Neural progenitor cell (in vitro differentiated cells): Measurements from ENCODE around the gene ETFA. TPM values are rescaled to one million over a fixed set of nuclear protein-coding genes. Genes with fewer than 3 reads are reported as not detected.

Experiments used
- DNase-seq: peaks from one replicate; pipeline ENCODE4 v3.0.0-alpha.2; 2016; ENCODE audit warnings: low spot score
- H2AFZ ChIP-seq: fragments of 200-600 bp; sonication (generic); replicated peaks from 2 replicates; pipeline ENCODE4 v1.6.1; 2016; ENCODE audit warnings: antibody characterized with exemption
- H3F3A ChIP-seq: fragments of 200-600 bp; sonication (generic); 2 replicates; pipeline ENCODE4 v1.6.1; 2016; ENCODE audit warnings: antibody characterized with exemption, low read depth
- H3K27ac ChIP-seq: fragments of 200-600 bp; sonication (generic); 2 replicates; pipeline ENCODE4 v1.5.1; 2016; ENCODE audit warnings: mild to moderate bottlenecking
- H3K27me3 ChIP-seq: fragments of 200-600 bp; sonication (generic); 2 replicates; pipeline ENCODE4 v1.6.1; 2016; ENCODE audit warnings: mild to moderate bottlenecking, moderate library complexity
- H3K36me3 ChIP-seq: fragments of 200-600 bp; sonication (generic); 2 replicates; pipeline ENCODE4 v1.5.1; 2016
- H3K4me1 ChIP-seq: fragments of 200-600 bp; sonication (generic); 2 replicates; pipeline ENCODE4 v1.6.1; 2016; ENCODE audit warnings: mixed run types
- H3K4me2 ChIP-seq: fragments of 200-600 bp; sonication (generic); 2 replicates; pipeline ENCODE4 v1.6.1; 2016
- H3K4me3 ChIP-seq: fragments of 200-600 bp; sonication (generic); 2 replicates; pipeline ENCODE4 v1.5.1; 2016
- H3K79me2 ChIP-seq: fragments of 200-600 bp; sonication (generic); 2 replicates; pipeline ENCODE4 v1.6.1; 2016; ENCODE audit warnings: low read depth
- H3K9ac ChIP-seq: fragments of 200-600 bp; sonication (generic); 2 replicates; pipeline ENCODE4 v1.6.1; 2016
- H3K9me3 ChIP-seq: fragments of 200-600 bp; sonication (generic); 2 replicates; pipeline ENCODE4 v1.5.1; 2016; ENCODE audit warnings: low read depth
- H4K20me1 ChIP-seq: fragments of 200-600 bp; sonication (generic); 2 replicates; pipeline ENCODE4 v1.6.1; 2016; ENCODE audit warnings: low read depth
- H3K27ac Mint-ChIP-seq: 3 replicates; pipeline ENCODE4 v1.8.0; 2021; ENCODE audit warnings: mixed read lengths
- H3K27me3 Mint-ChIP-seq: 2 replicates; pipeline ENCODE4 v1.8.0; 2022; ENCODE audit warnings: low read depth, mild to moderate bottlenecking, inconsistent platforms, moderate library complexity, mixed read lengths; ENCODE audit not compliant: insufficient read depth
- H3K36me3 Mint-ChIP-seq: 3 replicates; pipeline ENCODE4 v1.8.0; 2021; ENCODE audit warnings: mixed read lengths
- H3K4me1 Mint-ChIP-seq: 3 replicates; pipeline ENCODE4 v1.8.0; 2021; ENCODE audit warnings: mixed read lengths
- H3K4me3 Mint-ChIP-seq: 3 replicates; pipeline ENCODE4 v1.8.0; 2021; ENCODE audit warnings: mild to moderate bottlenecking, moderate library complexity, mixed read lengths
- H3K9me3 Mint-ChIP-seq: 3 replicates; pipeline ENCODE4 v1.8.0; 2020; ENCODE audit warnings: mixed read lengths
- CTCF ChIP-seq: fragments of 200-600 bp; sonication (generic); IDR thresholded peaks from 2 replicates; pipeline ENCODE4 v1.5.1; 2017; ENCODE audit warnings: antibody characterized with exemption, mild to moderate bottlenecking
- EZH2 ChIP-seq: fragments of 200-600 bp; sonication (generic); IDR thresholded peaks from 2 replicates; pipeline ENCODE4 v1.6.1; 2017; ENCODE audit warnings: antibody characterized with exemption, mild to moderate bottlenecking, moderate library complexity
- EZH2phosphoT487 ChIP-seq: fragments of 200-600 bp; sonication (generic); IDR thresholded peaks from 2 replicates; pipeline ENCODE4 v1.6.1; 2017; ENCODE audit warnings: antibody characterized with exemption
- total RNA-seq: library from RNA; depleted of rRNA; stranded (reverse); fragments of >200 nt; gene quantifications from 2 replicates; pipeline ENCODE4 v1.2.3, GENCODE V29; 2015; ENCODE audit warnings: low replicate concordance

ETFA gene
- total RNA-seq, 1 donor from 2014 or later: 99.3 TPM

DNA sequence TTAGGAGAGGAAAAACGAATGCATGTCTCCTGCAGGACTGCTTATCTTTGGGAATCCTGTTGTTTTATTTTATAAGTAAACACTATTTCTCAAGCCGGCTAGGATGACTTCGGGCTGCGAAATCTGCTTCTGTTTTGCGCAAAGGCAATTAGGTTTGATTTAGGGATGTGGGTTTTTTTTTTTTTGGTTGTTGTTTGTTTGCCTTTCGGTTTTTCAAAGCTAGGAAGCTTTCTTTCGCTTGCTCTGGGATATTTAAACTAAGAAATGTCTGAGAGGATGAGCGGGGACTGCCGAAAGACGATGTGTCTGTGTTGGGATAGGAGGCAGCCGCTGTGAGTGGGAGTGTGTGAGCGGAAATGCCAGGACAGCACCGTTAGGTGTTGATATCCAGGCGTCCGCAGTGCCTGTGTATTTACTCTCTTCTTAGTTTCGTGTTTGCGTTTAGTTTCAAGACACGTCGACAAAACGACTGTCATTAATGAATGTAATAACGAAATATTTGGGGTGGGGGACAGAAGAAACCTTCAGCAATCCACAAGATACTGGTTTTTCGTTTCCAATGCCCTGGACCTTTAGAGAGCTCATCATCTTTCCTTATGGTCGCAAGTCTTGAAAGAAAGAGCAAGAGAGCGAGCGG lies 25.9 kb upstream of the ETFA start:
- Histone ChIP-seq H3K36me3 (no peaks in the 10 kb centered on the region), H3K27me3 (peaks cover 93% of the 10 kb centered on the region), H3K4me1 (peaks cover 27% of the 10 kb centered on the region), H3K27ac (no peak overlapping the region), H3K4me2 (peak overlapping the region; percentile 76), H2AFZ (peak overlapping the region; percentile 64), H3K79me2 (no peaks in the 10 kb centered on the region), H3K9me3 (no peaks in the 10 kb centered on the region), H3K9ac (no peak overlapping the region), H3K4me3 (peak overlapping the region; percentile 42), H3F3A (peaks cover 46% of the 10 kb centered on the region), H4K20me1 (peaks cover 48% of the 10 kb centered on the region)
- TF ChIP-seq EZH2phosphoT487 (peak; percentile 87), CTCF (no peak), EZH2 (peak; percentile 90)
- no peak overlapping the region for H3K27ac Mint-ChIP-seq
- DNase-seq: peak; percentile 39
- H3K36me3 Mint-ChIP-seq: peaks cover 3% of the 10 kb centered on the region
- H3K4me3 Mint-ChIP-seq: peak overlapping the region; percentile 82
- H3K27me3 Mint-ChIP-seq: peaks cover 83% of the 10 kb centered on the region
- peaks cover 2% of the 10 kb centered on the region for H3K9me3 Mint-ChIP-seq
- peaks cover 50% of the 10 kb centered on the region for H3K4me1 Mint-ChIP-seq

- H3K9ac ChIP-seq: no peak within 1 kb of the TSS
- no peak within 1 kb of the TSS for H3K27ac ChIP-seq
- no peaks in the 10 kb centered on the region for H3K79me2 ChIP-seq
- no peaks in the 10 kb centered on the region for H3K9me3 ChIP-seq
- Mint-ChIP-seq H3K27ac (no peak within 1 kb of the TSS), H3K36me3 (peaks cover 3% of the 10 kb centered on the region), H3K4me1 (peaks cover 43% of the 10 kb centered on the region), H3K27me3 (peaks cover 76% of the 10 kb centered on the region), H3K4me3 (peak within 1 kb of the TSS; percentile 82), H3K9me3 (peaks cover 2% of the 10 kb centered on the region)
- H3K36me3 ChIP-seq: no peaks in the 10 kb centered on the region
- H3K27me3 ChIP-seq: peaks cover 86% of the 10 kb centered on the region
- peak within 1 kb of the TSS; percentile 42 for H3K4me3 ChIP-seq
- peak within 1 kb of the TSS; percentile 64 for H2AFZ ChIP-seq
- peak; percentile 97 for DNase-seq
- H3F3A ChIP-seq: peaks cover 39% of the 10 kb centered on the region
- TF ChIP-seq CTCF: no peak
- TF ChIP-seq EZH2: no peak
- TF ChIP-seq EZH2phosphoT487: no peak
- peak within 1 kb of the TSS; percentile 76 for H3K4me2 ChIP-seq
- peaks cover 27% of the 10 kb centered on the region for H3K4me1 ChIP-seq
- H4K20me1 ChIP-seq: peaks cover 41% of the 10 kb centered on the region
Measured at GRCh38 chr15:76336254-76337058, 25.2 kb upstream of the ETFA start, which contains the start of gene ISL2. Gene ISL2, plus strand, starts transcription at chr15:76336773. Its CDS starts 111 bp downstream, at chr15:76336884.

DNA sequence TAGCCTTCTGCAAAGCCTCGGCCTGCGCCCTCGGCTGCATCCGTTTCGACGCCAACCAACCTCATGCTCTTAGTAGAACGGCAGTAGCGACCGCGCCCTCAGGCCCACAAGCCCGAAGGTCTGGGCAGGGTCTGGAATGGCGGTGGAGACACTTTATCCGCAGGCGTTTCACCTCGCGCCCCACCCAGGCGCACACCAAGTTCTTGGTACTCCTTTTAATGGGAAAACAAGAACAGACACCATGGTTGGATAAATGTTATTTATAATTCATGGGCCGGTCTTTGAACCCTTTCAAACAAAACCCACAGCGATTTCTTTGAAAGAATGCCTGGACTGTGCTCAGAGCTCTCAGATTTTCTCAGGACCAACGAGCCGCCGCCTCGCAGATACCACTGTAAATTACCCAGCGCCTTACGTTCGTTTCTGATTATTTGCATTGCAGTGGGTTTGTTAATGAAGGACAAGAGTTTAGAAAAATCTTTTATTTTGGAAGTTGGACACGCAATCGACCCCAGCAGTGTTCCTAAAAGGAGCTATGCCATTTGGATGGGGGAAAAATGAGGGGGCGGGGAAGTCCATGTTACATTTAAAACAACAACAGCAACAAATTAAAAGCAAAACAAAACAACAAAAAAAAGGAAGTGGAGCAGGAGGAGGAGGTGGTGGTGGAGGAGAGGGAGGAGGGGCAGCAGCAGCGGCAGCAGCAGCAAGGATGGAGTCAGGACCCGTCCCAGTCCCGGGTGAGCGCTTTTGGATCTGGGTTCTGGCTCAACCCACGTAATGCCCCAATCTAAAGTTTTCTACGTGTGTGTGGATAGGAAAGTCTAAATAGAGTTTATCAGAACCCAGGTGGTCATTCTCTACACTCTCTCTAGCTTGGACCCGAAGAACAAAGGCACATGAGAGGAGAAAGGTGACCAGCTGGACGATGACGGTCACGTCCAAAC lies 24.3 kb upstream of the ETFA start:
- Histone ChIP-seq H3K79me2 (no peaks in the 10 kb centered on the region), H3F3A (peaks cover 32% of the 10 kb centered on the region), H3K27ac (no peak overlapping the region), H3K4me2 (peak overlapping the region; percentile 76), H4K20me1 (peaks cover 32% of the 10 kb centered on the region), H3K27me3 (peaks cover 77% of the 10 kb centered on the region), H3K4me1 (peaks cover 21% of the 10 kb centered on the region), H2AFZ (peak overlapping the region; percentile 30), H3K4me3 (peak overlapping the region; percentile 42), H3K9ac (no peak overlapping the region), H3K36me3 (no peaks in the 10 kb centered on the region), H3K9me3 (no peaks in the 10 kb centered on the region)
- Mint-ChIP-seq H3K4me1 (peaks cover 39% of the 10 kb centered on the region), H3K4me3 (peak overlapping the region; percentile 82), H3K36me3 (peaks cover 3% of the 10 kb centered on the region), H3K9me3 (peaks cover 2% of the 10 kb centered on the region), H3K27ac (no peak overlapping the region), H3K27me3 (peaks cover 72% of the 10 kb centered on the region)
- peak; percentile 66 for DNase-seq
- TF ChIP-seq EZH2phosphoT487 (no peak), CTCF (no peak), EZH2 (peak; percentile 62)
